HL-60/S4 treated with retinoic acid at 250 ng/mL for 4 days and 3 days (cell line): ENCODE results near the gene ZFPM1.
"Not testable (repeated sequence)": the region's sequence is repeated elsewhere in the genome, so short reads cannot be mapped to it uniquely, and the experiment has no call there.

Source experiments
- in situ Hi-C: fragments of 300-500 bp; cut with MboI; formaldehyde crosslinking; loops from 2 replicates; pipeline ENCODE4 v1.7.0; 2022; ENCODE audit warnings: low sequenced_read_pairs

The ZFPM1 gene

DNA sequence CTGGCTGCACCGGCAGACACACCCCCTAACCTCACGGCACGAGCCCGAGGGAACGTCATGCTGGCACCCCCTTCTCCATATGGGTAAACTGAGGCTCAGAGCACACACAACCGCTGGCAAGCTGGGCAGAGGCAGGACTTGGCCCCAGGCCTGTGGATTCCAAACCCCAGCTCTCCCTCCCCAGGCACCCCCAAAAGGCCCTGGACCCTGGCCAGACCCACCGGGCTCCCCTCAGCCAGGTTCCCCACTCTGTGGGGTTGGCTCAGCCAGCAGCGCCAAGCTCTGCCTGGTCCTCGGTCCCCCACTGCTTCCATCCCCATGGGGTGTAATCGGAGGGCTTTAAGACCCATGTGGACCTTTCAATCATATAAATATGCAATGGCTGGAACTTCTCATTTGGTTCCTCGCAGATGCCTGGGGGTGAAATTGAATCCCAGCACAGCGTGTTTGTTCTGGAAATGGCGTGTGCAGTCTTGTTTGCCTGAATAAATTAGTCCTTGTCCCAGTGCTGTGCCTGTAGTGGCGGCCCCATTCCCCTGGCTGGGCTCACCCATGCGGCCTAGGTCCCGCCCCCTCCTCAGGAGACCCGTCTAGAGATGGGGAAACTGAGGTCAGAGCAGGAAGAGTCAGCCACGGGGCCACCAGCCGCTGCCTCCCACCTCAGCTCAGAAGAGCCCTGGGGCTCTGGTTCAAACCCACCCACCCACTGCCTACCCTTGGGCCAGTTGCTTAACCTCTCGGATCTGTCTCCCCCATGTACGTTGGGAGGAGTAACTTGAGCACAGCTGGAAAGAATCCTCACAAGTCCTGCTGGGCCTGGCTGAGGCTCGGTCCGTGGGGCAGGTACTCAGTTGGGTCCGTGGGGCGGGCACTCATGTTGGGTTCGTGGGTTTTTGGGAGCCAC, 57.3 kb downstream of the ZFPM1 start:
- in situ Hi-C loops: no loop called here

DNA sequence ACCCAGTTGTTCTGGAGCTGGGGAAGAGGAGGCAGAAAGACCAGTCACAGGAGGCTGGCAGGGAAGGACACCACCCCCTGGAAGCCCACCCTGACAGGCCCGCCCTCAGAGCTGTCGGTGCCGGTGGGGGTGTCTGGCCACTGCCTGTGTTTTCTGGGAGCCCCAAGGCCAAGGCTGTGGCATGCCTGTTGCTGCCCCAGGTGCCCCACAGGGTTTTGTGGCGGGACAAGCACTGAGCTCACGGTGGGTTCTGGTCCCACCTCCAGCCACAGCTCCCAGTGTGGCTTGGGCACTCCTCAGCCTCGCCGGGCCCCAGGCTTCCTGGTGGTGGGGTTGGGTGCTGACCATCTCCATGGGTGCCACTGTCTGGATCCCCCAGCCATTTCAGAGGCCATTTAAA, 58.0 kb downstream of the ZFPM1 start:
- in situ Hi-C loops: no loop called here

DNA sequence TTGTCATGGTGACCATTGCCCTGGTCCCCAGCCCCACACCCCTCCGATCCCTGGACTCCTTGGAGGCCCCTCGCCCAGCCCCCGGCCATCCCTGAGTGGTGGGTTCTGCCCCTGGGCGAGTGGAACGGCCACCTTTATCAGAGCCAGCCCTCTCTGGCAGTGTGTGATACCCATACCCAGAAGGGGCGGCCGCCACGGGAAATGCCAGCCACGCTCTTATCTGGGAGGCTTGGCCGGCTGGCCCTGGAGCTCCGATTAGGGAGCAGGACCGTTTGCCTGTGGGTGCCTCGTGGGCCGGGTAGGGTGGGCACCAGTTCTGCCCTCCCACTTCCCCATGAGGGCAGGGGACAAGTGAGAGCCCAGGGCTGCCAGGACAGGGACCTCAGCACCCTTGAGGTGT, 58.8 kb downstream of the ZFPM1 start:
- in situ Hi-C loops: no loop called here

DNA sequence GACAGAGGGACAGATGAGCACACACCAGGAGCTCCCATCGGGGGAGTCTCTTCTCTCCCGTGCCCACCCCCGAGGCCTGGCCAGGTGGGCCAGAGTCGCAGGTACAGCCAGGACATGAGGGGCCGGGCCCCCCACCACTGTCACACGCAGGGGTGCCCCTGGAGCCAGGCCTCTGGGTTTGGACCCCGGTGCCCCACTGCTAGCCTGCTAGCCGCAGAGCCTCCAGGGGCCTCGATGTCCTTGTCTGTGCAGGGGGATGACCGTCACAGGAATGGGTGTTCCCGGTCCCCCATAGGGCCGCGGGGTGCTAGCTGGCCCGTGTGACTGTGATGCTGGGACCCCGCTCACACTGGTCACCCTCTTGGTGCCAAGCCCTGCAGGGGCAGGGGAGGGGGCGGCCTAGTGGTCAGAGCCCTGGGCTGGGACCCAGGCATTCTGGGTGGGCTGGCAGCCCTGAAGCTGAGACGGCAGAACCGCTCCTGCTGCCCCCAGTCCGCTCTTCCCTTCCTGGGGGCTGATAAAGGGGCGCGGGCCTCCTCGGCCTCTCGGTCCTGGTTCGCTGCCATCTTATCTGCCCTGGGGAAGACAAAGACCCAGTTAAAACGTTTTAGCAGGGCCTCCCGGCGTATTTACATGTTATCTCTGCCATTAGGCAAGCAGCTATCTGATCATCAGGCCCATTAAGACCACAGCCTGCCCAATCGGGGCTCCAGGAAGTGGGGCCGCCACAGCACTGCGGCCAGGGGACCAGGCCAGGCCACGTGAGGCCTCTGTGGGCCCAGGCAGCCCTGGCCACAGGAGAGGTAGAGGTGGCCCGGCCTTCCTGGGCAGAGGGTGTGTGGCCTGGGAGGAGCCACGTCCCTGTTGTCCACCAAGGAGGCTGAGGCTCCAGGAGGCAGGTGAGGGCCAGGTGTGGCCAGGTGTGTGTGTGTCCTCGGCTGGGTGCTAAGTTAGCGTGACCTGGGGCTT, 59.9 kb downstream of the ZFPM1 start:
- in situ Hi-C loops: no loop called here

DNA sequence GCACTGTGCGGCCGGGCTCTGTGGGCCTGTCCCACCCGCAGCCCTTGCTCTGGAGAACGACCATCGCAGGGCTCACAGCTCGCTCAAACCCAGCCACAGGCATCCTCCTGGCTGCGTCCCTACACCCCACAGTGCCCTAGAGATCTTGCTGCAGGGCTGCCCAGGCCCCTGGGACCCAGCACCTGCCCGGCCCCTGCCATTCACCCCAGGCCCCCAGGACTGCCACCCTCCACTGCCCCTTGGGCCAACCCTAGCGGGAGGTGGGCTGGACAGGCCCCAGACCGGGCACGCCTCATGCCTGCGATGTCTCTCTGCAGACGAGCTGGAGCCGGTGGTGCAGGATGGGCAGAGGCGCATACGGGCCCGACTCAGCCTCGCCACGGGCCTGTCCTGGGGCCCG, 61.0 kb downstream of the ZFPM1 start:
- in situ Hi-C loops: no loop called here

DNA sequence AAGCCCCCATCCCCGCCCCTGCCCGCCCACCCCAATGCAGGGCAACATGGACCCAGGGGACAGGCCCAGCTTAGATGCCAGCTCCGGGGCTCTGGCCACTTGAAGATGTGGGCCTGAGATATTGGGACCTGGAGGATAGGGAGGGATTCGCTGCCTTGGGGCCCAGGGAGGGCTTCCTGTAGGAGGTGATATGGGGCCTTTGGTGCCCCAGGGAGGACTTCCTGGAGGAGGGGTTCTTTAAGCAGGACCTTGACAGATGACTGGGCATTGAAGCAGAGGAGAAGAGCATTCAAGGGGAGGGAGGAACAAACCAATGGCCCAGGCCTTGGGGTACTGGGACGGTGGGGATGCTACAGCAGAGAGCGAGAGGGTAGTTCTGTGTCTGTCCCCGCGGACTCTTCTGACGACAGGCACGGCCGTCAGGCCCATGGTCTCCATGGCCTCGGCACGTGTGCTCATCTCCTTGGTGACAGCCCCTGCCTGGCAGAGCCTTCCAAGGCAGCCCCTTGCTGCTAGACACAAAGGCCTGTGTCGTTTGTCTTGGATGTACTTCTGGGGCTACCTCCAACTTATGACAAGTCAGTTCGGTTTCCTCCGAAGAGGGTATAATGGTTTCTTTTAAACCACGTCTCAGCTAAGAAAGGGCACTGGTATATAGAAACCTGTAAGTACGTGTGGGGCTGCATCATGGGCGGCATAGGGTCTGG, 61.6 kb downstream of the ZFPM1 start:
- in situ Hi-C loops: no loop called here

DNA sequence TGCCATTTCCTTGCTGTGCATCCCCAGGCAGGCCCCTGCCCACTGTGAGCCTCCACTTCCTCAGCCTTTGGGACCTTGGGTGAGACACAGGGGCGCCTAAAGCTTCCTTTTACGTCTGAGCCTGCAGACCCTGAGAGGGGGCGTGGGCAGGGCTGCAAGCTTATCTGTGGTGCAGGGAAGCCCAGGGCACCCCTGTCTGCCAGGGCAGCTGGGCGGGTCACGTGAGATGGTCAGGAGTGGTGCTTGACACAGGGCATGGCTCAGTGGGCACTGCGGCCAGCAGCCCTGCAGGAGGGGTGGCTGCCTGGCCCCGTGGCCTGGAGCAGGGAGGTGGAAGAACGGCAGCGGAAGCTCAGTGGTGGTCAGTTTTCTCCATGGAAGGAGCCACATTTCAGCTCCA, 62.3 kb downstream of the ZFPM1 start:
- in situ Hi-C loops: no loop called here

DNA sequence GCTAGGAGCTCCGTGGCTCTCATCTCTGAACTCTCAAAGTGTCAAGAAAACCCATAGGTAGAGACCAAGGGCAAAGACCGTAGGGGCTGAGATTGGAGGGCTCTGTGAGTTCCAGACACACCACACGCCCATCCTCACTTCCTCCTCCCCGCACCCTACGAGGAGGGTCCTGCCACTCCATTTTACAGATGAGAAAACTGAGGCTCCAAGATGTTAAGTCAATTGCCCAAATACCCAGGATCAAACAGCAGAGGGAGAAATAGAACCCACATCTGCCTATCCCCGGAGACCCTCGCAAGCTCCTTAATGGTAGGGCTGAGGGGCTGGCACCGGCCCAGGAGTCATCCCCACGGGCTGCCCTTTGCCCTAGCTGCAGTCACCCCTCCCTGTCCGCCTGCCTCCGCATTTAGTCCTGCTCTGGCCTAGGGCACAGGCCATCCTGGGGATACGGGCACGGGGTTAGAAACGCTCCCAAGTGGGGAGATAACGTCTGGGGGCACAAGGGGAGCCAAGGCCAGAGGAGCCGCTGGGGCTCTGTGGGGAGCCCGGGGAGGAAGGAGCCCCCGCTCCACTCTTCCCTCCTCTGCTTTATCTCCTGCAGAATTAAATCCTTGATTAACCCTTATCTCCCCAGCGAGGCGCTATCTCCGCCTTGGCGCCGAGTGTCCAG, 63.0 kb downstream of the ZFPM1 start:
- in situ Hi-C loops: no loop called here

DNA sequence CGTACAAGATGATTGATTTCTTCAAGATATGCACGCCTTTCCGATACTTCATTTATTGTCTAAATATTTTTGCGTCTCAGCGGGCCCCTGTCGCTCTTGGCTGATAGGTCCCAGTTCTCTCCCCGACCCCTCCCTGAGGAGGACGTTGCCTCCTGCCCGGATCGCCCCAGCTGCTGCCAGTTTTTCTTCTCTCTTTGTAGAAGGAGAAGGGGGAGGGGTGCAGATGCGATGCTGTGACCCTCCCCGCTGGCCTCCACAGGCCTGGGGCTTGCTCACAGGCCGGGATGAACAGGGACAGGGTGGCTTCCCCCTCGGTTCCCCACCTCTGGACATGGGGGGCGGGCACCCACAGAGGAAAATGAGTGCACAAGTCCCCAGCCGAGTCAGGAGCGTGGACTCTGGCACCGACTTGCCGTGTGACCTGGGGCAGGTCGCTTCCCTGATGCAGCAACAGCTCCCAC, 63.6 kb downstream of the ZFPM1 start:
- in situ Hi-C loops: no loop called here

DNA sequence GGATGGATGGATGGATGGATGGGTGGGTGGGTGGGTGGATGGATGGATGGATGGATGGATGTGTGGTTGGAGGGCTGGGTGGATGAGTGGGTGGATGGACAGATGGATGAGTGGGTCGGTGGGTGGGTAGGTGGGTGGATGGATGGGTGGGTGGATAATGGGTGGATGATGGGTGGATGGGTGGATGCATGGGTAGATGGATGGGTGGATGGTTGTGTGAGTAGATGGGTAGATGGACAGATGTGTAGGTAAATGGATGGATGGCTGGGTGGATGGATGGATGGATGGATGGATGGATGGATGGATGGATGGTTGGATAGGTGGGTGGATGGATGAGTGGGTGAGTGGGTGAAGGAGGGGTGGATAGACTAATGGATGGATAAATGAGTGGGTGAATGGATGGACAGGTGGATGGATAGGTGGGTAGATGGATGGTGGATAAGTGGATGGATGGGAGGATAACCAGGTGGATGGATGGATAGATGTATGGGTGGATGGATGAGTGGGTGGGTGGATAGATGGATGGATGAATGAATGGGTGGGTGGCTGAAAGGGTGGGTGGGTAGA, 64.2 kb downstream of the ZFPM1 start:
- in situ Hi-C loops: not testable (repeated sequence)

DNA sequence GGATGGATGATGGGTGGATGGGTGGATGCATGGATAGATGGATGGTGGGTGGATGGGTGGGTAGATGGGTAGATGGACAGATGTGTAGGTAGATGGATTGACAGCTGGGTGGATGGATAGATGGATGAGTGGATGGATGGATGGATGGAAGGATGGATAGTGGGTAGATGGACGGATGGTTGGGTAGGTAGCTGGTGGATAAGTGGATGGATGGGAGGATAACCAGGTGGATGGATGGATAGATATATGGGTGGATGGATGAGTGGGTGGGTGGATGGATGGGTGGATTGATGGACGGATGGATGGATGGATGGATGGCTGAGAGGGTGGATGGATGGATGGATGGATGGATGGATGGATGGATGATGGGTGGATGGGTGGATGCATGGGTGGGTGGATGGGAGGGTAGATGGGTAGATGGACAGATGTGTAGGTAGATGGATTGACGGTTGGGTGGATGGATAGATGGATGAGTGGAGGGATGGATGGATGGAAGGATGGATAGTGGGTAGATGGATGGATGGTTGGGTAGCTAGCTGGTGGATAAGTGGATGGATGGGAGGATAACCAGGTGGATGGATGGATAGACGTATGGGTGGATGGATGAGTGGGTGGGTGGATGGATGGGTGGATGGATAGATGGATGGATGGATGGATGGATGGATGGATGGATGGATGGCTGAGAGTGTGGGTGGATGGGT, 65.5 kb downstream of the ZFPM1 start:
- in situ Hi-C loops: not testable (repeated sequence)

DNA sequence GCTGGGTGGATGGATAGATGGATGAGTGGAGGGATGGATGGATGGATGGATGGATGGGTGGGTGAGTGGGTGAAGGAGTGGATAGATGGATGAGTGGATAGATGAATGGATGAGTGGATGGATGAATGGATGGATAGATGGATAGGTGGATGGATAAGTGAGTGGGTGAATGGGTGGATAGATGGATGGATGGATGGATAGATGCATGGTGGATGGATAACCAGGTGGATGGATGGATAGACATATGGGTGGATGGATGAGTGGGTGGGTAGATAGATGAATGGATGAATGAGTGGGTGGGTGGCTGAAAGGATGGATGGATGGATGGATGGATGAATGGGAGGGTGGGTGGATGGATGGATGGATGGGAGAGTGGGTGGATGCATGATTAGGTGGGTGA, 66.2 kb downstream of the ZFPM1 start:
- in situ Hi-C loops: no loop called here

DNA sequence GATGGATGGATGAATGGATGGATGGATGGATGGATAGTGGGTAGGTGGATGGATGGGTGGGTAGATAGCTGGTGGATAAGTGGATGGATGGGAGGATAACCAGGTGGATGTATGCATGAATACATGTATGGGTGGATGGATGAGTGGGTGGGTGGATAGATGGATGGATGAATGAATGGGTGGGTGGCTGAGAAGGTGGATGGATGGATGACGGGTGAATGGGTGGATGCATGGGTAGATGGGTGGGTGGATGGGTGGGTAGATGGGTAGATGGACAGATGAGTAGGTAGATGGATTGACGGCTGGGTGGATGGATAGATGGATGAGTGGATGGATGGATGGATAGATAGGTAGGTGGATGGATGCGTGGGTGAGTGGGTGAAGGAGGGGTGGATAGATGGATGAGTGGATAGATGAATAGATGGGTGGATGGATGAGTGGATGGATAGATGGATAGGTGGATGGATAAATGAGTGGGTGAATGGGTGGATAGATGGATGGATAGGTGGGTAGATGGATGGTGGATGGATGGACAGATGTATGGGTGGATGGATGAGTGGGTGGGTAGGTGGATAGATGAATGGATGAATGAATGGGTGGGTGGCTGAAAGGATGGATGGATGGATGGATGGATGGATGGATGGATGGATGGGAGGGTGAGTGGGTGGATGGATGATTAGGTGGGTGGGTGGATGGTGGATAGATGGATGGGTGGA, 67.0 kb downstream of the ZFPM1 start:
- in situ Hi-C loops: no loop called here

DNA sequence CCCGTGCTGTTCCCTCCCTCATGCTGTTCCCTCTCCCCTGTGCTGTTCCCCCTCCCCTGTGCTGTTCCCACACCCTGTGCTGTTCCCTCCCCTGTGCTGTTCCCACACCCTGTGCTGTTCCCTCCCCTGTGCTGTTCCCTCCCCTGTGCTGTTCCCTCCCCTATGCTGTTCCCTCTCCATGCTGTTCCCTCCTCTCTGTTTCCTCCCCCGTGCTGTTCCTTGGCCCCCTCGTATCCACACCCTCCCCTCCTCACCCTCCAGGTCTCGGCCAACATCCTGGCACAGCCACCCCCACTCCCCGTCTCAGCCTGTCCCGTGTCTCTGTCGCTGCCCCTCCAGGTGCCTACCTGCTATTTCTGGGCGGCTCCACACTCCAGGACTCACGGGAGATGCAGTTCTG, 68.6 kb downstream of the ZFPM1 start:
- in situ Hi-C loops: no loop called here

DNA sequence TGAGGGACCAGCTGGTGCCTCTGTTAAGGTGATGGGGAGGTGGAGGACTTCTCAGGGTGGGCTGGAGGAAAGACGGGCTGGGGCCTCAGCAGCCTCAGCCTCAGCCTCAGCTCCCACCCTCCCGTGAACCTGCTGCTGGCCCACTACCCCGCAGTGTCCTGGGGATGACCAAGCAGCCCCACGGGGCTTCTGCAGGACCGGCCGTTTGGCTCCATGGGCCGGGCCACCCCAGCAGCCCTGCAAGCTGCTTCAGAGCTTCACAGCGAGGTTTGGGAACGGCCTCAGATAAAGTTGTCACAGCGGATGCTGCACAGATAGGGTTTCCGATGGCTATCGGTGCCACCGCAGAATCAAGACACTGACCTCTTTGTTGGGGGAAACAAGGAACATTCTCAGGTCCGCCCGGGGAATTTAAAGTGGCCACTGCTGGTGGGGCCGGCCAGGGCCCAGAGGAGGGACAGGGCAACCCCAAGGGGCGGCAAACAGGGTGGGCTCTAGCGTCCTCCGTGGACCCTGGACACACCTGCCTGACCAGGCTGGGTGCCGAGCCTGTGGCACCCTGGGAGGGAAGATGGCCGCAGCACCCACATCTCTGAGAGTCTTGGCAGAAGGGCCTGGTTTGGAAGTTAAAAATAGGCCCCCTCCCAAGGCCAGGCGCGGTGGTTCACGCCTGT, 69.3 kb downstream of the ZFPM1 start:
- in situ Hi-C loops: no loop called here

DNA sequence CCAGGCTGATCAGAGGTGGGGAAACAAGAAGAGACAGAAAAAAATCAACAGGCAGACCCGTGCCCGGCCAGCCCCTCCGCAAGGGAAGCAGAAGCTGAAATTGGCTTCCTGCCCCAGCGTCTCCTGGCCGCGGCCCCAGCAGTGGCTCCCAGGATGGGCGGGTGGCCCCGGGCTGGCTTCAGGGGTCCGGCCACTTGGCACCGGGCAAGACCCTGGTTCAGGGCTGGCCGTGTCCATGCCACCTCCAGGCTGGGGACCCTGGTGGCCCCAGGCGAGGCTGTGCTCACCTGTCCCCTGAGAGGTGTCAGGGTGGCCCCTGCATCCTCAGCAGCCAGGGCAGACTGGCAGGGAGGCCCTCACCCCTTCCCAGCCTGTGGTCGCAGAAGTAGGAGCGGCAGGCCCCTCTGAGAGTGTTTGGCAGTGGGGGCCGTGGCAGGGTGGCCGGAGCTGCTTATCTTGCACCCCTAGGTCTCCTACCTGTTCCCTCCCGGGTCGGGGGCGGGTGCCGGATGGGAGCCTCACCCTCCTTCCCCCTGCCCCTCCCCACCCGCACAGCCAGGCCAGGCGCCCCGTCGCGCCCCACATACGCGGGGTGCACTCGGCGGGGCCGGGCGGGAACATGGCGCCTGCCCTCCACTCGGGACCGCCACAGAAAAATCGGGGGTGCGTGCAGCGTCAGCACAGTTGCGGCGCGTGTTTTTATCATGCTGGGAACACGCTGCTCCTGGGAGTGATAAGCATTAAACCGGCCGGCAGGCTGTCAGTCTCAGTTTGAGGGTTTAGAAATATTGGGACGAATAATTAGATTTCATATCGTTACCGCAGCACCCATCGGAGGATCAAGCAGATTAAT, 70.5 kb downstream of the ZFPM1 start:
- in situ Hi-C loops: no loop called here

DNA sequence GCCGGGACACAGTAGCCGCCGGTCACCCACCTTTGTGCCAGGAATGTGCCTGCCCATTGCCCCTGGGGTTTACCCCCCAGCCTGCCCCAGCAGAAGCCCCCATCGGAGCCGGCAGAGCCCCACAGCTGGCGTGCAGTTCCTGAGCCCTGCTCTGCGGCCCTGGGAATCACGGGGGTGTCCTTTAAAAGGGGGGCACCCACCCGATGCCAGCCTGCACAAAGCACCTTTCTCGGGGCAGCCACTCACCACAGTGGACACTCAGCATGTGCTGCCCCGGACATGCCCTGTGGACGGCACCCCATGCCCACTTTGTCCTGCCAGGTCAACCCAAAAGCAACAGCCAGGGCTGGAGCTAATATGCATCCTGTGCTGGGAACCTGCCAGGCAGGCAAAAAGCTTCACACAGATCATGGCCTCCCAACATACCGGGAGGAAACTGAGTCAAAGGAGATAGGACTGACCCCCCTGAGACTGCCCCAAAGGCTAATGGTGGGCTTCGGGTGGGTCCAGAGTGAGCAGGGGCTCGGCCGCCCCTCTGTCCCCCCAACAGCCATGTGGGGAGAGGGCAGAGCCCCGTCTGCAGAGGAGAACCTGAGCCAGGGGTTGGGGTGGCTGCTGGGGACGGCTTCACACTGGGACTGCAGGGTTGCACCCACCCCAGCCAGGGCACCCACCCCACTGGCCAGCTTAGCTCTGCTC, 71.3 kb downstream of the ZFPM1 start:
- in situ Hi-C loops: no loop called here
